ENCODE results near the gene MED12. TPM values are rescaled to one million over a fixed set of nuclear protein-coding genes. Genes with fewer than 3 reads are reported as not detected.
"Not testable (repeated sequence)": the region's sequence is repeated elsewhere in the genome, so short reads cannot be mapped to it uniquely, and the experiment has no call there.

The MED12 gene
- total and polyA plus RNA-seq, 2 donors (not counting 1 experiment from before 2014, with no cell fraction given) = 34.1 to 123 TPM

GRCh38 chrX:71180579-71181265 lies 62.3 kb downstream of the MED12 start:
- H3K36me3 ChIP-seq (replicated peaks in 1 of 2; ENCODE audit: control extremely low read depth in 1 of 2, control insufficient read depth in 1 of 2, extremely low read depth in 1 of 2, insufficient read depth in 2 of 2, low read length in 1 of 2); H3K9me3 ChIP-seq (ENCODE audit: control extremely low read depth in 1 of 3, control insufficient read depth in 2 of 3, insufficient read depth in 1 of 3, low read length in 2 of 3); H3K4me3 ChIP-seq (ENCODE audit: control extremely low read depth in 1 of 5, extremely low read depth in 1 of 5, insufficient read depth in 1 of 5, low read depth in 2 of 5, low read length in 4 of 5); H3K27me3 ChIP-seq (replicated peaks in 1 of 4; ENCODE audit: control extremely low read depth in 1 of 4, control insufficient read depth in 3 of 4, insufficient read depth in 4 of 4, low read length in 3 of 4); H3K79me2 ChIP-seq (ENCODE audit: control insufficient read depth, insufficient read depth, low read length); H3K9me3 Mint-ChIP-seq (ENCODE audit: insufficient read depth); H3K4me2 ChIP-seq (replicated peaks; ENCODE audit: low read depth, low read length, poor library complexity, severe bottlenecking); H3K9ac ChIP-seq (ENCODE audit: low read length); ATAC-seq (ENCODE audit: low read depth); H2AFZ ChIP-seq (ENCODE audit: insufficient read depth, low read depth, low read length, poor library complexity, severe bottlenecking); DNase-seq; H4K20me1 ChIP-seq (ENCODE audit: control insufficient read depth, insufficient read depth, low read length, poor library complexity, severe bottlenecking); H3K27me3 Mint-ChIP-seq: not testable (repeated sequence)
- POLR2A ChIA-PET = interaction anchor here (0.7 to 2.3 kb wide), 5 partner anchors 16 to 103 kb away, joined by 3 to 23 read pairs (median 4); partner anchors contain the start of genes MED12, NONO and ZMYM3
- intact Hi-C loops (cut with micrococcal nuclease) = loop anchor here (5.0 kb wide), 1 partner anchor 68 kb away; the partner anchor contains the start of gene IL2RG
- Mint-ChIP-seq H3K4me1 (peaks cover 13% of the 10 kb centered on the region), H3K4me3 (peak overlapping the region; percentile 44), H3K27ac (peak overlapping the region; percentile 59)
- WGBS (ENCODE audit: insufficient coverage) = no CpG with 5 or more reads among the region's 9 CpGs
- H3K4me1 ChIP-seq (ENCODE audit: control insufficient read depth in 2 of 2, insufficient read depth in 2 of 2, low read length in 2 of 2) = peaks cover 5 to 15% of the 10 kb centered on the region in 2 donors
- CTCF ChIA-PET = interaction anchor here (0.7 to 5.1 kb wide), 10 partner anchors 16 to 983 kb away, joined by 3 to 39 read pairs (median 4); partner anchors contain the start of gene SNX12
- H3K27ac ChIP-seq (ENCODE audit: low read length in 2 of 2) = peak overlapping the region in 1 of 2 donors; percentile 87

DNA sequence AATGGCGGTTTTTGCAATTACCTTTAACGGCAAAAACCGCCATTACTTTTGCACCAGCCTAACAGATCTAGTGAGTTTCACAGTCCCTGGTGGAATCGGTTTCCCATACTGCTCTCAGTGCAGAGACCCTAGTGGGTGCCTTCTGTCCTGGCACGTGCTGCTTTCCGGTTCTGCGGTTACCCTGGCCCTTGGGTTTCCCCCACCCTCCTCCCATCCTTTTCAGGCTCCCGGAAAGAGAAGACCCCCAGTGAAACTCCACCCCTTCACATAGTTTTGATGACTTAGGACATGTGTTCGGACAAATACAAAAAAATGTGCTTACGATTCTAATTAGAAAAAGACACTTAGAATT lies 63.1 kb downstream of the MED12 start:
- POLR2A ChIA-PET = interaction anchor here (1.0 to 2.3 kb wide), 8 partner anchors 15 to 185 kb away, joined by 3 to 23 read pairs (median 10); partner anchors contain the start of genes IL2RG, MED12, NONO and SNX12
- H3K36me3 ChIP-seq (replicated peaks in 1 of 2; ENCODE audit: control extremely low read depth in 1 of 2, control insufficient read depth in 1 of 2, extremely low read depth in 1 of 2, insufficient read depth in 2 of 2, low read length in 1 of 2) = peaks cover 0 to 5% of the 10 kb centered on the region in 2 experiments
- no peaks in the 10 kb centered on the region for H3K27me3 Mint-ChIP-seq
- no peaks in the 10 kb centered on the region for H4K20me1 ChIP-seq (ENCODE audit: control insufficient read depth, insufficient read depth, low read length, poor library complexity, severe bottlenecking)
- 0% methylated on average over 5 of the region's 10 CpGs for WGBS (ENCODE audit: insufficient coverage)
- peak overlapping the region; percentile 60 to 77 (median 66) for H3K4me3 ChIP-seq (ENCODE audit: control extremely low read depth in 1 of 5, extremely low read depth in 1 of 5, insufficient read depth in 1 of 5, low read depth in 2 of 5, low read length in 4 of 5)
- CTCF ChIA-PET = interaction anchor here (0.7 to 5.1 kb wide), 8 partner anchors 16 to 412 kb away, joined by 3 to 39 read pairs (median 4); partner anchors contain the start of genes NONO and SNX12
- peak overlapping the region; percentile 87 to 92 for H3K27ac ChIP-seq (ENCODE audit: low read length in 2 of 2)
- peak overlapping the region; percentile 98 for H3K4me3 Mint-ChIP-seq
- H3K27me3 ChIP-seq (replicated peaks in 1 of 4; ENCODE audit: control extremely low read depth in 1 of 4, control insufficient read depth in 3 of 4, insufficient read depth in 4 of 4, low read length in 3 of 4) = no peaks in the 10 kb centered on the region
- intact Hi-C loops (cut with micrococcal nuclease) = loop anchor here (5.0 kb wide), 1 partner anchor 69 kb away; the partner anchor contains the start of gene IL2RG
- peak overlapping the region; percentile 87 for H2AFZ ChIP-seq (ENCODE audit: insufficient read depth, low read depth, low read length, poor library complexity, severe bottlenecking)
- H3K9me3 ChIP-seq (ENCODE audit: control extremely low read depth in 1 of 3, control insufficient read depth in 2 of 3, insufficient read depth in 1 of 3, low read length in 2 of 3) = no peaks in the 10 kb centered on the region
- peaks cover 5 to 15% of the 10 kb centered on the region in 2 donors for H3K4me1 ChIP-seq (ENCODE audit: control insufficient read depth in 2 of 2, insufficient read depth in 2 of 2, low read length in 2 of 2)
- TF ChIP-seq EZH2 (IDR thresholded peaks at IDR 0.05; ENCODE audit: borderline replicate concordance, insufficient read depth, low read depth, low read length, poor library complexity, severe bottlenecking) = no peak
- no peak for TF ChIP-seq CTCF (IDR thresholded peaks at IDR 0.05)
- H3K27ac Mint-ChIP-seq = peak overlapping the region; percentile 99
- H3K4me1 Mint-ChIP-seq = peaks cover 13% of the 10 kb centered on the region
- H3K79me2 ChIP-seq (ENCODE audit: control insufficient read depth, insufficient read depth, low read length) = no peaks in the 10 kb centered on the region
- DNase-seq (no peak), ATAC-seq (ENCODE audit: low read depth) (peak; percentile 39)
- H3K9ac ChIP-seq (ENCODE audit: low read length) = peak overlapping the region; percentile 84
- peak overlapping the region; percentile 80 for H3K4me2 ChIP-seq (replicated peaks; ENCODE audit: low read depth, low read length, poor library complexity, severe bottlenecking)
- no peaks in the 10 kb centered on the region for H3K9me3 Mint-ChIP-seq (ENCODE audit: insufficient read depth)

Data from B cell (primary cell).